Measurements from ENCODE around the gene CHPF.

Gene CHPF

DNA sequence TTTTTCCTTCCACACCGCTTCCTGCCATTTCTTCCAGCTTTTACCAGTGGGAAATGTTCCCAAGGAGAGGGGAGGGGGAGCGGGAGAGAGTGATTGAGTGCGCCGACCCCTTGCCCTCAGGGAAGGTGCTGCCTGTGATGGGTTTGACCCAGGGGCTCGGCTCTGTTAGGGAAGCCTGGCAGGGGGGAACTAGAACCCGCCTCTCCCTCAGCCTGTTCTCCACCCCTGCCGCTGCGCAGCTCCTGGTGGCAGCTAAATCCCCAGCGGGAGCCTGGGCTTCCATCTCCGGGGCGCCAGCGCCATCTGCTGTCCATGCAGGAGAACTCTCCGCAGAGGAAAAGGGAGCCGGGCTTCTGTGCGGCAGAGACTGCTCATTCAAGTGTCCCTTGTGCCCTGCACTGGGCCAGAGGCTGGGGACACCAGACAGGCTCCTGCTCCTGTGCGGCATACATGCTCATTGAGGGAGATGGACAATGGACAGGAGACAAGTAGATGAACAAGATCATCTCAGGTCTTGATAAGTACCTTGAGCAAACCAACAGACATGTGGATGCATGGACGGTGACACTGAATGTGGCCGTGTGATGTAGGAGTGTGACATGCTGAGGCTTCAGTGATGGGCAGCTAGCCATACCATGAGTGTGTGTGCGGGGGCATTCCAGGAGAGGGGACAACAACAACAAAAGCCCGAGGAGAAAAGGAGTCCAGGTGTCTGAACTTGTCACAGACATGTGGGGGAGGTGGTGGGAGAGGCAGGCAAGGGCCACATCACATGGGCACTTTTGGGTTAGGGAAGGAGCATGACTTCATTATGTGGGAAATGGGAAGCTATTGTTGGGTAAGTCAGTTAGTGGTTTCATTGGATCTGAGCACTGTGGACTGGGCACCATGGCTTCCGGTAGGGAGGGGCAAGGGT is 13.3 kb downstream of the CHPF start:
- peak; percentile 86 for DNase-seq

DNA sequence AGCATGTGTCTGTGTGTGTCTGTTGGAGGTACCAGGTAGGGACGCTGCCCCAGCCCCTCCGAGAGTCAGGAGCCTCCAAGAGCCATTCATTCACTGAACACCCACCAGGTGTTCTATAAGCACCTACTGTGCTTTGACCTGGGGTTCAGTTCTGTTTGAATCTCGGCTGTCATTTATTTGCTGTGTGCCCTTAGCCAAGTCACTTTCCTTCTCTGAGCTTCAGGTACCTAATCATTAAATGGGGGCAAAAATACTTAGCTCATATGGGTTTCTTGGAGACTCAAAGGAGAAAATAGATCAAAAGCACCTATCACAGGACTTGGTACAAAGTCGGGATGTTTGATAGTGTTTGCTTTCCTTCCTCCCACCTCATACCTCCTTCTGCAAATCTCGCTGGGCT is 16.1 kb downstream of the CHPF start:
- DNase-seq: no peak

DNA sequence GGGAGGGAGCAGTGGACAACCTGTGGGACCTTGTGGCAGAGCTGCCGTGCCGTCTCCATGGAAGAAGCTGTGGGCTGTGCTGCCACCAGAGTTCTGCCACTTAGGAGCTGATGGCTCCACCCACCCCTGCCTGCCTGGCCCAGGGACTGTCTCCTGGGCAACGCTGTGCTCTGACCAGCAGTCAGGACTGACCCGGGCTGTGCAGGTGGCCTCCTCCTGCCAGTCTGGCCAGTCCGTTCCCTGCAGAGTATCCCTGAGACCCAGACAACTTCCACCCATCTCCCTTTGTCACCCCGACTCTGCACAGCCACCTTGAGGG is 16.6 kb downstream of the CHPF start:
- no peak for DNase-seq

DNA sequence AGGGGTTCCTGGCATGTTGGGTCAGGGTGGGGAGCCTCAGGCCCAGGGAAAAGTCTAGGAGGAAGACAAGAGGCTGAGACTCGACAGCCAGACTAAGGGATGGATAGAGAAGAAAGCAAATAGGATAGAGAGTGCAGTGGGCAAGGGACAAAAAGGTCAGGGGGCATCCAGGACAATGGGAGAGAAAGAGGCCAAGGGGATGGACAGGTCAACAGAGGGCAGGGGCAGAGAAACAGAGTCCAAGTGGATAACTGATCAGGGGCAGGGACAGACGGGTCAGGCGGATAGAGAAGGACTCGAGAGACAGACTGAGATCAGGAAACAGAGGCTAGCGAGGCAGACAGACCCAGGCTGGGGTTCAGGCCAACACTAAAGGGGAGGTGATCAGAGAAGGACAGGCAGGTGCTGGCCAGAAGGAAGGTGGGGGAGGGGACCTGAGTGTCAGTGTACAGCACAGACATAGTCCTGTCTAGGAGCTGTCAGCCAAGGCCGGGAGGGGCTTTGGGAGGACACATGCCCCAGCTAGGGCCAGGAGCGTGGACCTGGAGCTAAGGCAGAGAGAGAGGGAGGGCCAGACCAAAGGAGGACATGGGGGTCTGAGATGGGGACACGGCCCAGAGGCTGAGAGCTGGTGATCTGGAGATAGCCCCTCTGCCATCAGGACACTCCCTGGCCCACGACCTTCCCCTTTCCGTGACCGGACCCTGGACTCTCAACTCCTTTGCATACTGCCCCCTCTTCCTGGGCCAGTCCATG is 17.1 kb downstream of the CHPF start:
- no peak for DNase-seq

DNA sequence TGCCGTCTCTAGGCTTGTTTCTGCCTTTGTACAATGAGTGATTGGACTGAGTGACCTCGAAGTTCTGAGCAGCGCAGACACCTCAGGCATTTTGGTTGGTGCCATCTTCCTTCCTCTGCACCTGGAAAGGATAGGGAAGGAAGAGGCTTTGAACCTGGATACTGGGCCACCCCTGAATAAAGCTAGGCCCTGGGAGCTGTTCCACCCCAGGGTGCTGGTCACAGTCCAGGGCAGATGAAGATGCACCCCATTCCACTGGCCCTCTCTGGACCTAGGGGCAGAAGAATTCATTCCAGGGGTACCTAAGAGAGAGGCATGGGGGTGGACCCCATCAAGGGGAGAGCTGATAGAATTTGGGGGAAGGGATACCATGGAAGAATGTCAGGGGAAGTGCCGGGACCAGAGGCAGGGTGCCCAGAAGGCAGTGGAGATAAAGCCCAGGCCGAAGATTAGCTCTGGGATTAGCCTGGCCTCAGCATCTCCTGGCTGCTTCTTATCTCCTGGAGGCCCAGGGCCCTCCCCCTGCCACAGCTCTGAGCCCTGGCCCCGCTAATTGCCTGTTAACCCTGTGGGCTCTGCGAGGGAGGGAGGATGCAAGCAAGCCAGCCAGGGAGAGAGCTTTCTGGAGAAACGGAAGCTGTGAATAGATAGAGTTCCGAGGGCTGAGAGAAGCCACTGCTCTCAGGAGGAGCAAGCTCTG is 17.9 kb downstream of the CHPF start:
- no peak for DNase-seq

DNA sequence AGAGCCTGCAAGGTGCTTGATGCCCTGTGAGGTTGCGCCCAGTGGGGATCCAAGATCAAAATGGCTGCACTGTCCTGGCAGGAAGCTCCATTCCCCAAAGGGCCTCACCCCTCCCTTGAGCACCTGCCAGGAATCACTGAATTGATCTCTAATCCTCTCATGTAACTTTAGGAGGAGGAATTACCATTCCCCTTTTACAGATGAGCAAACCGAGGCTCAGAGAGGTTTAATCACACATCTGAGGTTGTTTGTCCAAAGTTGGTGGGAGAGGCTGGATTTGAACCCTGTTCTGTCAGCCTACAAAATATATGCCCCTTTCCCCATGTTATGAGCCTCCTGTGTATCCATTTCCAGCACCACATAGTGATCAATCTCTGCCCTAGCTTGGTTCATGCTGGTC is 18.8 kb downstream of the CHPF start:
- DNase-seq: no peak

DNA sequence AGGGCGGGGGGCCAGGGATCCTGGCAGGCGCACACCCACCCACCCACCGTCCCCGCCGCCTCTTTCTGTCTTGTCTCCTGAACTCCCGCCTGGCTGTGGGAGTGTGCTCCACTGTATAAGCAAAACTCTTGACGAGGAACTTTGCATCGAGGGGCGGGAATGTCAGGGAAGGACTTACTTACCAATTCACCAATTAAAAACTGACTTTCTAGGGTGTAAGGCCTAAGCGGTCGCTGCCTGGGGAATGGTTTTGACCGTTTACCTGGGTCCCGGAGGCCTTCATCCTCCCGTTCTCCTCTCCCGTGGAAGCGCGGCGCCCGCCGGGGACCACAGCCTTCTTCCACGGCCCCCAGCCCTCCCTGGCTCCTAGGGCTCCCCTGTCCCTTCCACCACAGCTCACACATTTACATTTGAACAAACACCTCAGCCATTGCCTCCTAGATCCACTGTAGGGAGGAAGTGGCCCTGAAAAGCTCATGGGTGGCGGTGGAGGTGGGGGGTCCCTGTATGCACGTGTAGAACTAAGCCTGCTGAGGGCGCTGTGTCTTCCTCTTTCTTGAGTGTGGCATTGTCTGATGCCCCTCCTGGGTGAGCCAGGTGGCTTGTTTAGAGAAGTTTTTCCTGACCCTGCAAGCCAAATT is 20.5 kb downstream of the CHPF start:
- DNase-seq: no peak

DNA sequence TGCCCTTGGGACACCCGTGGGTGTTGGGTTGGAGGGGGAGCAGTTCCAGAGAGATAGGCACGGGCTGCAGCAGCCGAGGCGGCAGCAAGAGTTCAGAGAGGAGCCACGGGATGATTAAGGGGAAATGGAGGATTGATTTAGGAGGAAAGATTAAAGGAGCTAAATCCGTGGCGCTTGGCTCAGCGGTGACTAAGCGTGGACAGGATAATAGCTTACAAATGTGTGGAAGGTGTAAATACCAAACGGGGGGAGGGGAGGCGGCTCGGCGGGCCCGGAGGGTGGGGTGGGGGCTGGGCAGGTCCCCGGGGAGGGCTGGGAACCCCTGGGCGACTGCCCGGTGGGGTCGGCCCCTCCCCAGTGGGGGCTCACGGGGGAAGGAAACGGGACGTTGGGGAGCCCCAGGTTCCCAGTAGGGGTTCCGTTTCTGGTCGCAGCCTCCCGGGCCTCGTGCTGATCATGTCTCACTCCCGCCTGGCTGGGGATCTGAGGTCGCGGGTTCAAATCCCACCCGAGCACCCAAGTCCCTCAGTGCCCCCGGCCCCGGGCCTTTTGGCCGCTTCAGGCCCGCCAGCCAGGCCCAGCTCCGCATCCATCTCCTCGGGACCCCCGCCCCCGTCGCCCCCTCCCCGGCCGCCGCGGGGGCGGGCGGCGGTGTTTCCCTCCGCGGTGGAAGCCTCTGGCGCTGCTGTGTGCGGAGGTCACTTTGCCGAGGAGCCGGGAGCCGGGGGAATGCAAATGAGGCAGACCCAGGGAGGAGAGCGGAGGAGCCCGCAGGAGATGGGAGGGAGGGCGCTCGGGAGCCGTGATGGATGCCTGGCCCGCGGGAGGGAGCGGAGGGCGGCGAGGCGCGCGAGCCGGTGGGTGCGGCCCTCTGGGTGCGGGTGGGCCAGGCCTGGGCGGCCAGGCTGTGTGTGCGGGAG is 21.2 kb downstream of the CHPF start:
- no peak for DNase-seq

DNA sequence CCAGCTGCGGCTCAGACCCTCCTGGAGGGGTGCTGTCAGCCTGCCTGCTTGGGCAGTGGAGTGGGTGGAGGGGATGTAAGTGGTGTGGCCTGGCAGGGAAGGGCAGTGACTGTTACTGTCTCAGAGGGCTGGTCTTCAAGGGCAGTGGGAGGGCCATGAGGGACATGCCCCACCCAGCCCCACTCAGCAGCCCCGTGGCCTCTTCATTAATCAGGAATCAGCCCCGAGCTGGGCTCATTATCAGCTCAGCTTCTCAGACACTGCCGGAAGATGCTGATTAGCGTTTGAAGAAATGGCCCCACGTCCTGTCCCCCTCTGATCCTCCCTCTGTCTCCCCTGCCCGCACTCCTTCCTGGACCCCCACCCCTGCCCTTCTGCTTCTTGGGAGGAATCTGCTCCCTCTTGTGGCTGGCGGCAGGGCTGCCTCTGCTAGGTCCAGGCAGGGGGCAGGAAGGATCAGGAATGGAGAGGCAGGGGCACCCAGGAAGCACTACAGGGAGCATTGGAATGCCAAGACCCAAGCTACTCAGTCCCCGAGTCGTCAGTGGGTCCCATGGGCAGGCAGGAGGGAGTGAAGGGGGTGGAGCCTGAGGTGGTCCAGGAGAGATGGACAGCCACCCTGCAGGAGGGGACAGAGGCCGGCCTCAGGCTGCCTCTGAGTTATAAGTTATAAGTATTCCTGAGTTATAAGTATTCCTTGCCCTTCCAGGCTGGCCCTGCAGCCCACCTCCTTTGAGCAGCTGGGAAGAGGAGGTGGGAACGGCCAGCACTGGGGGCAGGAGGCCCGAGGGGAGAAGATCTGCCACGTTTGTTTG is 22.3 kb downstream of the CHPF start:
- DNase-seq: no peak

DNA sequence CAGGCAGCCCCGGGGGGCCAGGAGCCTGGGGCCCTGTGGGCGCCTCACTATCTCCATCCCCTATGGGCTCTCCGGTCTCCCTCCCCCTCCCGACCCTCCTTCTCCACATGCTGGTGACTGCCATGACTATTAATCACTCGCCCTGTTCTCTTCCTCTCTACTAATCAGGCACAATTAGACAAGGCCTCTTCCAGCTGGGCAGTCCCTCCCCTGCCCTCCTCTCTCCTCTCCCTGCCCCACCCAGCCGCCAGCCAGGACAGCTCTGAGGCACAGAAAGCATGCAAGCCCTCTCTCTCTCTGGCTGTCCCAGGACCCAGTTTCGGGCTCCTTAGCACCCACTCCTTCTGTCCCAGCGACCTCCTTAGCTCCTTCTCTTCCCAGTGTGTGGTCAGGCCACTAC is 23.5 kb downstream of the CHPF start:
- no peak for DNase-seq

DNA sequence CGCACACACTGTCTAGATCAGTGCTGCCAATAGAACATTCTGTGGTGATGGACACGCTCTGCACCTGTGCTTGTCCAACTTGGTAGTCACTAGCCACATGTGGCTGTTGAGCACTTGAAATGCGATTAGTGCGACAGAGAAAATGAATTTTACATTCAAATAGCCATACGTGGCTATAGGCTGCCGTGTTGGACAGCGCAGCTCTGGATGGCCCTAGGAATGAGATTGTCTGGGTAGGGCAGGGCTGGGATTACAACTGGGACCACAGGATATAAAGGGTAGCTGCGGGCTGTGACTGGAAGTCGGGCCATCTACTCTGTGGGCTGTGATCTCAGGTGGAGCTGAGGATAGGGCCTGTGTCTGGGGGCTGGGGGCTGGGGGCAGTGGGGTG is 24.1 kb downstream of the CHPF start:
- DNase-seq: no peak

DNA sequence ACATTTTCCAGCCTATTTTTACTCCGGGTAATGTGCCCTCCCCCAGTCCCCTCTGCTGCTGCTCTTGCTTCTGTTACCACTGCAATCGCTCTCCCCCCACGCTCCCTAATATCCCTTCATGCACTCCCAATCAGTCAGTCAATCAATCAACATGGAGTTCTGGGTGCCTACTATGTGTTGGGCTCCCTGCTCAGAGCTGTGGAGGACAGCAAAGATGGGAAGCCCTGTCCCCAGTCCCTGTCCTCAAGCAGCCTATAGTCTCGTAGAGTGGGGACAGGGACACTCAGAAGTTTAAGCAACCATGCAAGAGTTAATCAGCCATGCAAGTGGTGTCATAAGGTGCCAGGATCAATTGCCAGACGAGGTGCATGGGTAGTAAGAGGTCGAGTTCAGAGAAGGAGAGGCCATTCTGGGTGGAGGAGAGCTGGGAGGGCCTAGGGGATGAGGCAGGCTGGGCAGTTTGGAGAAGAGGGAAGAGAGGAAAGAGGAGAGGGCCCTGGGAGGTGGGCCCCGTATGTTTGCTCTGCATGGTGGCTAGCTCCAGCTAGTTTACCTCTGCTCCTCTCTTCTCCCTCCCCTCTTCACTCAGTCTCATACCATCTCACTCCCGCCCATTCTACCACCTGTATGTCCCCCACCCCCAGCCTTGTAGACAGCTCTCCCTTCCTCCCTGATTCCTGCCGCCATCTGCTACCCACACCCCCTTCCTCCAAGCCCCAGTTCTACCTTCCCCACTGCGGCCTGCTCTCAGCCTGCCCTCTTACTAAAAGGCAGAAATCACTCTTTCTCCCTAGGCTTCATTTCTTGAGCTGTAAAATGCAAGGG is 25.4 kb downstream of the CHPF start:
- DNase-seq: no peak

DNA sequence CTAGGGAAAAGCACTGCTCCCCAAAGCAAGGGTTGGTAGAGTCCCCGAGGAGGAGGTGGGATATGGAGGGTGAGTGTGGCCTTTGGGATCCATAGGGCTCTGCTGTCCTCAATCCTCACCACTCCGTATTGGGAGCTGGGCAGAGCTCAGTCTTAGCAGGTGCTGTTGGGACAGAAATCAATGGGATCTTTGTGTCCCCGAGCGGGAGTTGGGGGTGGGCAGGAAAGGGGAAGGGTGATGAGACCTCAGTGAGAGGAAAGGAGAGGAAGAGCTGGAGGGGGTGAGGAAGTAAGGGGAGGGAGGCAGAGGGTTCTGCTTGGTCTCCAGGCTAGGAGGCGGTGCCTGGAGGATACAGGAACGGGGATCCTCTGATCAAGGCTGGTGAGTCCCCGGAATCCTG is 26.7 kb downstream of the CHPF start:
- DNase-seq: no peak

DNA sequence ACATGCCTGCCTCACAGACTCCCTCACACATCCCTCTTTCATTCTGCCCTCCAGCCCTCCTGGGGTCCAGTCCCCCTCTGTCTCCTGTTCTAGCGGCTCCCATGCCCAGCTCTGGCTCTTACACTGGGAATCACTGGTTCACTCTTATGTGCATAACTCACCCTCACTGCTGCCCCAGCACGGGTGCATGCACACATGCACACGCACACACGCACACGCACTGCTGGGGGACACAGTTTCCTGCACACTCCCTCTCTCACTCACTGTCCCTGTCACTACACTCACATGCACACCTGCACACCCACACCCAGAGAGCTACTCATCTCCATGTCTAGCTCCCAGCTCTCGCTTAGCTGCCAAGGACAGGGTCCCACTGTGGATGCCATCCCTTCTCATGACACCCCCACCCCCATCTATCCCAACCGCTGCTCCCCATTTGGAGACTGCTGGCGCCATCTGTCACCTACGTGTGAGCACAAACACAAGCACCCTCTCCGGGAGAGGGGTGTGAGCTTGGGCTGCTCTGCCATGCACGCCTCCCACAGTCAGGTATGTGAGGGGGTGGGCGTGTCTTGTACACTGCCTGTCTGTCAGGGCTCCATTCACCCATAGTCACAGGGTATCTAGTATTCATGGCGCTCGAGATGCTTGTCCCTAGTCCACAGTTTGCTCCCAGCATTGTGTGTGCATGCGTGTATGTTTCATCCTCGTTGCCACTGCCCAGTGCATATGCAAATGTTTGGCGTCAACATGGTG is 27.6 kb downstream of the CHPF start:
- DNase-seq: no peak

DNA sequence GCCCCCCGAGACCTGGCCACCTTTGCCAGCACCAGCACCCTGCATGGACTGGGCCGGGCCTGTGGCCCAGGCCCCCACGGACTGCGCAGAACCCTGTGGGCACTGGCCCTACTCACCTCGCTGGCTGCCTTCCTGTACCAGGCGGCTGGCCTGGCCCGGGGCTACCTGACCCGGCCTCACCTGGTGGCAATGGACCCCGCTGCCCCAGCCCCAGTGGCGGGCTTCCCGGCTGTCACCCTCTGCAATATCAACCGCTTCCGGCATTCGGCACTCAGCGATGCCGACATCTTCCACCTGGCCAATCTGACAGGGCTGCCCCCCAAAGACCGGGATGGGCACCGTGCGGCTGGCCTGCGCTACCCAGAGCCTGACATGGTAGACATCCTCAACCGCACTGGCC is 28.8 kb downstream of the CHPF start:
- DNase-seq: no peak

DNA sequence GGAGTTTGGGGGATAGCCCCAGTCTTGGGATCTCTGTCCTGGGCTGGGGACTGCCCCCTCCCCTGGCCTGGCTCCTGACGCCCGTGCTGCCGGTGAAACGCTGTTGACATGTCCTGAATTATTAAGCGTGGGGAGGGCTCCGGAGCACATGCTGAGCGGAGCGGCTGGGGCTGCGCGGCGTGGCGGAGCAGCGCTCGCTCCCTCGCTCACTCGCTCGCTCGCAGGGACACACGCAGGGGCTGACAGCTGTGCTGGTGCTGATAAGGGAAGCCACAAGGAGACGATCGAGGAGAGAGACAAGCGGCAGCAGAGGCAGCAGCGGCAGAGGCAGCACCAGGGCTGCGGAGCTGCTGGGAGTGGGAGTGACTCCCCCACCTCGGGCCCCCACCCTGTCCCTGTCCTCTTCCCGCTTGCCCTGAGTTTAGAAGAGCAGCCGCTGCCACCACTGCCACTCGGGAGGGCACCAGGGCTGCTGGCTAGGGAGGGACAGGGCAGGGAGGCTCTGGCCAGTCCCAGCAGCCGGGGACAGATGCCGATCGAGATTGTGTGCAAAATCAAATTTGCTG is 29.3 kb downstream of the CHPF start, which contains the start of gene ASIC4:
ASIC4 (plus strand) TSS at position 287 of the 566 bp plus-strand sequence; CDS start at position 530, 243 bp downstream.
- no peak for DNase-seq

DNA sequence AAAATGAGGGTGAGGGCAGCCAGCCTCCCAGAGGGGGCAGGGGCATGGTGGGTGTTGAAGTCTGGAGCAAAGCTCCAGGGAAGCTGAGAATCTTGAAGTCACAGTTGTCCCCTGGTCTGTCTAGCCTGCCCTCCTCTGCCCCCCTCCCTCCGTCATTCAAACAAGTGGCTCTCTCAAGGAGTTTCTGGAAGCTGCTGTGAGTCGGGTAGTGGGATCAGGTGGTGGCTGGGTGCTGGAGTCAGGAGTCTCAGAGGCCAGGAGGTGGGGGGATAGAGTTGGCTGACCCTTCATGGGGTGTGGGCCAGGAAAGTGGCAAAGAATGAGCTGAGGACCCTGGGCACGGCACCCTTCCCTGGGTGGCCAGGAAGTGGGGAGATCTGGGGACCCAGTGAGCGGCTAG is 29.8 kb downstream of the CHPF start:
- DNase-seq: no peak

DNA sequence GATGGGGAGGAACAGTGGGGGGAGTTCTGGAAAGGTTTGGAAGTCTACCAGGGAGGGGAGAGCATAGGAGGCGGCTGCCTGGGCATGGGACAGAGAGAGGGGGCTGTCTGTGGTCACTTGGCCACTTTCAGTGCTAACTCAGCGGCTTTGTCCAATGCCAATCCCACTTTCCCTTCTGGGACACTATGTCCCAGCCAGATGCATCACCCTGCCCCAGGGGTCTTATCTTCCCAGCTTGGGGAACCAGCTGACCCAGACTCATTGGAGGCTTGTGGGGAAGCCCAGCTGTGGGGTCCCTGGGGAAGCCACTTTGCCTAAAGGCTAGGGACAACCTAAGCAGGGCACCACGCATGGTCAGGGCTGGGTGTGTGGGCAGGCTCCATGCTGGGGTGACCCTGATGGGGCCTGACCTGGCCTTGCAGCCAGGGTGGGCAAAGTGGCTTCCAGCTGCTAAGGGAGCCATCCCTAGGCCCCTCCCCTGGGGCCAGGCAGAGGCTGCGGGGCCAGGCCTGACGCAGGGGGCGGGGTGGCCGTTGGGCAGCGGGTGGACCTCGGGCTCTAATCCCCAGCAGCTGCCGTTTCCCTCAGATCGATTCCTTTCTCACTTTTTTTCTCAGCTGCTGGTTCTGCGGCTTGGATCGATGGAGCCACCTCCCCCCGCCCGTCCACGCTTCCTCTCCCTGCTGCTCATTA is 30.9 kb downstream of the CHPF start:
- DNase-seq: no peak
